WI38 (cell line): Measurements from ENCODE around the gene OR5B21.

Experiments
- H3K4me3 ChIP-seq: 2 replicates; pipeline ENCODE4 v1.5.1; 2011; ENCODE audit warnings: low read depth, mild to moderate bottlenecking, control low read depth, low read length
- CTCF ChIP-seq: IDR thresholded peaks from 2 replicates; pipeline ENCODE4 v1.5.1; 2012; ENCODE audit warnings: low read depth, mild to moderate bottlenecking, control low read depth, low read length

The OR5B21 gene

GRCh38 chr11:58495906-58496305, 12.0 kb downstream of the OR5B21 start:
- no peak for TF ChIP-seq CTCF
- no peak overlapping the region for H3K4me3 ChIP-seq

GRCh38 chr11:58494101-58494500, 13.8 kb downstream of the OR5B21 start:
- H3K4me3 ChIP-seq = no peak overlapping the region
- TF ChIP-seq CTCF = no peak

GRCh38 chr11:58493676-58494075, 14.2 kb downstream of the OR5B21 start:
- TF ChIP-seq CTCF = no peak
- no peak overlapping the region for H3K4me3 ChIP-seq

- TF ChIP-seq CTCF = no peak
- no peak overlapping the region for H3K4me3 ChIP-seq
Observed at GRCh38 chr11:58490827-58491226, 17.1 kb downstream of the OR5B21 start.

- H3K4me3 ChIP-seq = no peak overlapping the region
- no peak for TF ChIP-seq CTCF
Observed at GRCh38 chr11:58487170-58487569, 20.7 kb downstream of the OR5B21 start.

GRCh38 chr11:58485961-58486360, 21.9 kb downstream of the OR5B21 start:
- TF ChIP-seq CTCF = no peak

GRCh38 chr11:58471892-58472291, 36.0 kb downstream of the OR5B21 start:
- no peak for TF ChIP-seq CTCF
- no peak overlapping the region for H3K4me3 ChIP-seq

More at GRCh38 chr11:58485961-58486360, 21.9 kb downstream of the OR5B21 start:
- H3K4me3 ChIP-seq = no peak overlapping the region
